DMS53 treated with DMSO at 0.1 percent for 48 hours (cell line): ENCODE results near the gene FRMD8.

ENCODE experiments used
- DNase-seq: peaks from one replicate; lab custom pipeline; 2025; ENCODE audit not compliant: unreplicated experiment; lab: John Stamatoyannopoulos, UW

Gene FRMD8, protein sequence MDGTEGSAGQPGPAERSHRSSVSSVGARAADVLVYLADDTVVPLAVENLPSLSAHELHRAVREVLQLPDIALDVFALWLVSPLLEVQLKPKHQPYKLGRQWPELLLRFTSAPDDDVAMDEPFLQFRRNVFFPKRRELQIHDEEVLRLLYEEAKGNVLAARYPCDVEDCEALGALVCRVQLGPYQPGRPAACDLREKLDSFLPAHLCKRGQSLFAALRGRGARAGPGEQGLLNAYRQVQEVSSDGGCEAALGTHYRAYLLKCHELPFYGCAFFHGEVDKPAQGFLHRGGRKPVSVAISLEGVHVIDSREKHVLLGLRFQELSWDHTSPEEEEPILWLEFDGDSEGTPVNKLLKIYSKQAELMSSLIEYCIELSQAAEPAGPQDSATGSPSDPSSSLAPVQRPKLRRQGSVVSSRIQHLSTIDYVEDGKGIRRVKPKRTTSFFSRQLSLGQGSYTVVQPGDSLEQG

GRCh38 chr11:65386307-65387140 is at the start of gene FRMD8:
FRMD8 (plus strand) TSS chr11:65386637; CDS start chr11:65387037, 400 bp downstream.
- peak; percentile 75 for DNase-seq

- DNase-seq: no peak
Measured at GRCh38 chr11:65338676-65339075, 47.8 kb upstream of the FRMD8 start.

DNA sequence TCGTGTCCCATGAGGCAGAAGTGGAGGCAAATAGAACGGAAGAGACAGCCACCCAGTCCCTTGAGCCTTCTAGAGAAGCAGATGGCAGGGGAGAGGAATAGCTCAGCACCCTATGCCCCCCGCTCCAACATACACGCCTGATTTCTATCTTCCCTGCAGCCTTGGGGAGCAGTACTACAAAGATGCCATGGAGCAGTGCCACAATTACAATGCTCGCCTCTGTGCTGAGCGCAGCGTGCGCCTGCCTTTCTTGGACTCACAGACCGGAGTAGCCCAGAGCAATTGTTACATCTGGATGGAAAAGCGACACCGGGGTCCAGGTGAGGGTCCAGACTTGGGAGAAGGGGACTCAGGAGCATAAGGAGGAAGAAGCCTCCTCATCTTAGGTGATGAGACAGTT is 46.2 kb upstream of the FRMD8 start:
- DNase-seq: no peak

DNA sequence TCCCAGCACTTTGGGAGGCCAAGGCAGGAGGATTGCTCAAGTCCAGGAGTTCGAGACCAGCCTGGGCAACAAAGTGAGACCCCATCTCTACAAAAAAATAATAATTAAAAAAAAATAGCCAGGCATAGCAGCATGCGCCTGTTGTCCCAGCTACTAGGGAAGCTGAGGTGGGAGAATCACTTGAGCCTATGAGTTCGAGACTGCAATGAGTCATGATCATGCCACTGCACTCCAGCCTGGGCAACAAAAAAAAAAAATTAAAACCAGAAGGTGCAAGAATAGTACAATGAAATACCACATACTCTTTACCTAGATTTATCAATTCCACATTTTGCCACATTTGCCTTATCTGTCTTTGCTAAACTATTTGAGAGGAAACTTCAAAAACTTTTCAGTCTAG is 44.6 kb upstream of the FRMD8 start:
- DNase-seq: no peak

DNA sequence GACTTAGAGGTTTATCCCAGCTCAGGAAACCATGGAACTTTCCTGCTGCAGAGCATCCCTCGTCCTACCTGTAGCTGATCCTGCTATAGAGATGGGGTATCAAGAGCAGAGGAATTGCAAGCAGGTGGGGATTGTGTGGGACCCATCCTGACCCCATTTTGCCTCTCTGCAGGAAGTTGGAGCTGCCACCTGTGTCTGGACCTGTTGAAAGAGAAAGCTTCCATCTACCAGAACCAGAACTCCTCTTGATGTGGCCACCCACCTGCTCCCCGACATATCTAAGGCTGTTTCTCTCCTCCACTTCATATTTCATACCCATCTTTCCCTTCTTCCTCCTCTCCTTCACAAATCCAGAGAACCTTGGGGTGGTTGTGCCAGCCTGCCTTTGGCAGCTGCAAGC is 34.9 kb upstream of the FRMD8 start:
- DNase-seq: no peak

DNA sequence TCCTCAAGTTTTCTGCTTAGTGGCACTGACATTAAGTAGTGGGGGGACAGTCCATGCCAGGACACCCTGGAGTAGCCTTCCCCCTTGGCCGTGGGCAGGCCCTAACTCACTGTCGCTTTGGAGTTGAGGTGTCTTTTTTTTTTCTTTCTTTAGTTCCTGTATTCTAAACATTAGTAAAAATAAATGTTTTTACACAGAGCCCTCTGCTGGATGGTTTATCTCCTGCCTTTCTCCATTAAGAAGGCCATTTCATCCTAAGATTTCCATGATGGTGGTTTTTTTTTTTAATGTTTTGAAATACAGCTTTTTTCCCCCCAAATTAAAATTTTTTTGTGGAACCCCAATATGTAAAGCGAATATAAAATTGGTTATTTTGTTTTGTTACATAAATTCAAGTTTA is 33.7 kb upstream of the FRMD8 start:
- DNase-seq: no peak

DNA sequence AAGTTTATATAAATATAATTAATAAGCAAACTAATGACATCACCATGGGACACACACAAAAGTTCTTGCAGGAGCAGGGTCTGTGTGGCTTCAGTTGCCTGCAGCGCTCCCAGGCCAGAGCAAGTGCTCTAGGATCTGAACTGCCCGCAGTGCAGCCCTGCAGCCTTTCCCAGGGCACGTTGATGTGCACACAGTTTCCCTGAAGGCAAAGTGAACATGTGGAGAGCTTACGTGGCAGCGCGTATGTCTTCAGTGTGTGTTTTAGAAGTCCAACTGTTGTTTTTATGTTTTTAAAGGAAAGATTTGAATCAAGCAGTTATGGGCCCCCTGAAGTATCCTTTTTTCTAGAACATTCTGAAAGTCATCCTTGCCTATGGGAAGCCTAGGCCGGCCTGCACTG is 33.1 kb upstream of the FRMD8 start:
- DNase-seq: no peak

DNA sequence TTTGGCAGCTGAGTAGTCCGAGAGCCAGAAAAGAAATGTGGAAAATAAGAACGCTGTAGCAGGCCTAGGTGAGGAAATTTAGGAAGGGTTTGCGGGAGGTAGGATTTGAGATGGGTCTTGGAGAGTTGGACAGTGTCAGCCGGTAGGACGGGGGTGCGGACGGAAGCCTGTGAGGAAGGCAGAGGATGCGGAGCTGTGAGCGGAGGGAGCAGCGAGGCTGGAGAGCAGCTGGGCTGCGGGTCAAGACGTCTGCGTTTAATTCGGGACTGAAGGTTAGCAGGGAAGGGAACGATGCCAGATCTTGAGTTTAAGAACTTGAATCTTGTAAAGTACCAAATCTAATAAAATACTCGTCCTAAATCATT is 32.6 kb upstream of the FRMD8 start:
- peak; percentile 37 for DNase-seq

- DNase-seq: peak; percentile 92
Measured at GRCh38 chr11:65354265-65355012, 32.0 kb upstream of the FRMD8 start, which contains the start of gene TIGD3. TIGD3 (plus strand) TSS chr11:65354751; CDS start chr11:65355809, 1,058 bp downstream.

- DNase-seq: peak; percentile 19
Measured at GRCh38 chr11:65355013-65355775, 31.2 kb upstream of the FRMD8 start.

DNA sequence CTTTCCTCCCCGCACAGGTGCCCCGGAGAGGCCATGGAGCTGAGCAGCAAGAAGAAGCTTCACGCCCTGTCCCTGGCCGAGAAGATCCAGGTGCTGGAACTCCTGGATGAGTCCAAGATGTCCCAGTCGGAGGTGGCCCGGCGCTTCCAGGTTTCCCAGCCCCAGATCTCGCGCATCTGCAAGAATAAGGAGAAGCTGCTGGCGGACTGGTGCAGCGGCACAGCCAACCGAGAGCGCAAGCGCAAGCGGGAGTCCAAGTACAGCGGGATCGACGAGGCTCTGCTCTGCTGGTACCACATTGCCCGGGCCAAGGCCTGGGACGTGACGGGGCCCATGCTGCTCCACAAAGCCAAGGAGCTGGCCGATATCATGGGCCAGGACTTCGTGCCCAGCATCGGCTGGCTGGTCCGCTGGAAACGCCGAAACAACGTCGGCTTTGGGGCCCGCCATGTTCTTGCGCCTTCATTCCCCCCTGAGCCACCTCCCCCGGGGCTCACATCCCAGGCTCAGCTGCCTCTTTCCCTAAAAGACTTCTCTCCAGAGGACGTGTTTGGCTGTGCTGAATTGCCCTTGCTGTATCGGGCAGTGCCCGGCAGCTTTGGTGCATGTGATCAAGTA is 30.6 kb upstream of the FRMD8 start:
- no peak for DNase-seq

DNA sequence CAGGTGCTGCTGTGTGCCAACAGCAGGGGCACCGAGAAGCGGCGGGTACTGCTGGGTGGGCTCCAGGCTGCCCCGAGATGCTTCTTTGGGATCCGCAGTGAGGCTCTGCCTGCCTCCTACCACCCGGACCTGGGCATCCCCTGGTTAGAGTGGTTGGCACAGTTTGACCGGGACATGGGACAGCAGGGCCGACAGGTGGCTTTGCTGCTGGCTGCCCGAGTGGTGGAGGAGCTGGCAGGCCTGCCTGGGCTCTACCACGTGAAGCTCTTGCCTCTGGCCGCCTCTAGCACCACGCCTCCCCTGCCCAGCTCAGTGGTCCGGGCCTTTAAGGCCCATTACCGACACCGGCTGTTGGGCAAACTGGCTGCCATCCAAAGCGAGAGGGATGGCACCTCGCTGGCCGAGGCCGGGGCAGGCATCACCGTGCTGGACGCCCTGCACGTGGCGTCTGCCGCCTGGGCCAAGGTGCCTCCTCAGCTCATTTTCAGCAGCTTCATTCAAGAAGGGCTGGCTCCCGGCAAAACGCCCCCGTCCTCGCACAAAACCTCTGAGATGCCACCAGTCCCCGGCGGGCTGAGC is 30.0 kb upstream of the FRMD8 start:
- no peak for DNase-seq

GRCh38 chr11:65357856-65358356 is 28.5 kb upstream of the FRMD8 start:
- DNase-seq: no peak

DNA sequence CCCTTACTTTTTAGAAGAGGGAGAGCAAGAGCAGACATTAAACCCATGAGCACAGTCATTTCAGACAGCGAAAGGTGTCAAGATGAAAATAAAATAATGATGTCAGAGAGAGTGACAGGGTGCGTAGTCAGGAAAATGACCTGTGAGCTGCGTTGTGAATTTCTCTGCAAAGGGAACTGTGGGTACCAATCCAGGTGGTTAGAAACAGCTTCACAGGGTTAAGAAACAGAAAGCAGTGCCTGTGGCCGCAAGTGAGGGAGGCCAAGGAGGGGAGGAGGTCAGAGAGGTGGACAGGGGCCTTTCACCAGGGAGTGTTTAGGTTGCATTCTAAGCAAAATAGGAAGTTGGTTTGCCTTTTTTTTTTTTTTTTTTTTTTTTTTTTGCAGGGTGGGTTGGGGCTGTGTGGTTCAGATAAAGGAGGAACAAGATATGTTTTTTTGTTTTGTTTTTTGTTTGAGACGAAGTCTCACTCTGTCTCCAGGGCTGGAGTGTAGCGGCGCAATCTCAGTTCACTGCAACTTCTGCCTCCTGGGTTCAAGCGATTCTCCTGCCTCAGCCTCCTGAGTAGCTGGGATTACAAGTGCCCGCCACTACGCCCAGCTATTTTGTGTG is 24.0 kb upstream of the FRMD8 start:
- no peak for DNase-seq

- DNase-seq: no peak
Measured at GRCh38 chr11:65362966-65363365, 23.5 kb upstream of the FRMD8 start.

DNA sequence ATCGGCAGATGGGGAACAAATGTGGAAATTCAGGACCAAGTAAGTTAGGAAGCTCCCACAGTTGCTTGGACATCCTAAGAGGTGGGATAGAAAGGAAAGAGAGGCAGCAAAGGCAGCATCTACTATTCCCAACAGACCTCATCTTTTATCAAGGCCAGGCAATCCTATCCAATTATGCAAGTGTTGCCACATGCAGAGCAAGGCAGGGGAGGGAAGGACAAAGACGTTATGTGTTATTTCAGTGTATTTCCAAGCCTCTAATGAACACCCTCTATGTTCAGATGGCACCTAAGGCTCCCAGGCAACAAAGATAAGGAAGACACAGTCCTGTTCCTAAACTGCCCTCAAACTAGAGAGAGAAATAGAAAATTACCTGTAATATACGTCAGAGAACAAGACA is 22.7 kb upstream of the FRMD8 start:
- DNase-seq: no peak

DNA sequence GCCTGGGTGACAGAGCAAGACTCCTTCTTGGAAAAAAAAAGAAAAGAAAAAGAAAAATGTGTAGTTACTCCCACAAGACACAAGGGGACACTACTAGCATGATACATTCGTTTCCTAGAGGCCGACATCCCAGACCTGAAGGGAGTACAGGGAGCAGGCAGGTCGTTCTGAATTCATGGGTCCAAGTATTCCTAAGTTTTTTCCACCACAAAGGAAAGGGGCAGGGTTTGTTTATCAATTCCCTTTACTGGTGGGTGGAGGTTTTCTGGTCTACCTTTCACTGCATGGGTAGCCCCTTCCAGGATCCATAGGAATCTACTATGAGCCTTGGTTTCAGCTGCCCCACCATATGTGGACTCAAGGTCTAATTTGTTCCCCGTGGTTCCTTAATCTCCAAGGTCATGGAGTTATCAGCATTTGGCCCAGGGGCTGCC is 20.1 kb upstream of the FRMD8 start:
- DNase-seq: peak; percentile 82

DNA sequence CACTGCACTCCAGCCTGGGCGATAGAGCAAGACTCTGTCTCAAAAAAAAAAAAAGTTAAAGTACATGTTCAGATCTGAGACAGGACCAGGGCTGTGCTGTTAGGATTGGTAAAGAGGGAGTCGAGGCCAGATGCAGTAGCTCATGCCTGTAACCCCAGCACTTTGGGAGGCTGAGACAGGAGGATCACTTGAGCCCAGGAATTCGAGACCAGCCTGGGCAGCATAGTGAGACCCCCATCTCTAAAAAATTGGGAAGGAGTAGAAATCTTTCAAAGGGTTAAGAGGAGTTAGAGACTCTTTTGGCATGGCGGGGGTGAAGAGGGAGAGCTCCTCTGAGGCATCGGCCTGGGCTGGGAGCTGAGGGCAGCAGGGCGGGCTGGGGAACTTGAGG is 15.8 kb upstream of the FRMD8 start:
- no peak for DNase-seq
